ENCODE measurements around the gene BTNL9. TPM values are rescaled to one million over a fixed set of nuclear protein-coding genes. Genes with fewer than 3 reads are reported as not detected.
A peak's percentile ranks its signal among the peaks of the same experiment; 100 is the strongest.
"Not testable (repeated sequence)": the region's sequence is repeated elsewhere in the genome, so short reads cannot be mapped to it uniquely, and the experiment has no call there.

Gene BTNL9
- total and polyA plus RNA-seq, 7 donors, result 10.4 to 26.3 (median 20.0) TPM

- no peak for ATAC-seq
- Histone ChIP-seq H3K27ac (no peak overlapping the region), H3K4me3 (peak overlapping the region; percentile 4)
Observed at GRCh38 chr5:181100121-181100875, 60.2 kb downstream of the BTNL9 start.

GRCh38 chr5:181101030-181101641 is 61.1 kb downstream of the BTNL9 start:
- H3K9me3 ChIP-seq; H3K36me3 ChIP-seq (ENCODE audit: insufficient read depth in 1 of 2, low read depth in 1 of 2); H3K4me1 ChIP-seq; intact Hi-C loops (cut with DNase I); H3K4me3 ChIP-seq; ATAC-seq; DNase-seq; H3K27ac ChIP-seq: not testable (repeated sequence)
- 0% methylated on average over 12 of the region's 54 CpGs; no CpG with 5 or more reads in 2 of the 3 donors for WGBS, 3 donors
- H3K27me3 ChIP-seq (ENCODE audit: insufficient read depth in 3 of 3, low read length in 2 of 3), result peaks cover 0 to 37% (median 11%) of the 10 kb centered on the region in 3 donors

More at GRCh38 chr5:181100121-181100875, 60.2 kb downstream of the BTNL9 start:
- no peaks in the 10 kb centered on the region for H3K9me3 ChIP-seq
- 2% methylated on average over 45 to 62 of the region's 62 CpGs for WGBS, 3 donors
- intact Hi-C loops (cut with DNase I), result no loop called here
- TF ChIP-seq CTCF (IDR thresholded peaks at IDR 0.05), result no peak
- DNase-seq, result no peak
- no peaks in the 10 kb centered on the region for H3K36me3 ChIP-seq (ENCODE audit: insufficient read depth in 1 of 2, low read depth in 1 of 2)
- no peaks in the 10 kb centered on the region for H3K4me1 ChIP-seq
- H3K27me3 ChIP-seq (ENCODE audit: insufficient read depth in 3 of 3, low read length in 2 of 3), result peaks cover 0 to 32% (median 11%) of the 10 kb centered on the region in 3 donors

- H3K36me3 ChIP-seq (ENCODE audit: insufficient read depth in 1 of 2, low read depth in 1 of 2); H3K9me3 ChIP-seq; DNase-seq; H3K4me1 ChIP-seq; H3K4me3 ChIP-seq; intact Hi-C loops (cut with DNase I); H3K27ac ChIP-seq; ATAC-seq: not testable (repeated sequence)
- no CpG with 5 or more reads among the region's 30 CpGs for WGBS, 3 donors
- H3K27me3 ChIP-seq (ENCODE audit: insufficient read depth in 3 of 3, low read length in 2 of 3), result peaks cover 0 to 47% (median 11%) of the 10 kb centered on the region in 3 donors
Observed at GRCh38 chr5:181101930-181102674, 62.0 kb downstream of the BTNL9 start.

GRCh38 chr5:181104259-181104568 is 64.1 kb downstream of the BTNL9 start:
- H3K27ac ChIP-seq; ATAC-seq; H3K9me3 ChIP-seq; intact Hi-C loops (cut with DNase I); H3K4me1 ChIP-seq; H3K4me3 ChIP-seq; H3K36me3 ChIP-seq (ENCODE audit: insufficient read depth in 1 of 2, low read depth in 1 of 2); DNase-seq: not testable (repeated sequence)
- peaks cover 0 to 58% (median 18%) of the 10 kb centered on the region in 3 donors for H3K27me3 ChIP-seq (ENCODE audit: insufficient read depth in 3 of 3, low read length in 2 of 3)
- 4 to 9% (median 5%) methylated on average over 5 of the region's 5 CpGs for WGBS, 3 donors

- H3K4me1 ChIP-seq; H3K27ac ChIP-seq; DNase-seq; H3K36me3 ChIP-seq (ENCODE audit: insufficient read depth in 1 of 2, low read depth in 1 of 2); H3K9me3 ChIP-seq; H3K4me3 ChIP-seq; intact Hi-C loops (cut with DNase I): not testable (repeated sequence)
- peak in 1 of 4 donors; percentile 8 for ATAC-seq
- peaks cover 0 to 58% (median 13%) of the 10 kb centered on the region in 3 donors for H3K27me3 ChIP-seq (ENCODE audit: insufficient read depth in 3 of 3, low read length in 2 of 3)
- WGBS, 3 donors, result 25 to 52% (median 47%) methylated on average over 12 to 20 of the region's 20 CpGs
Observed at GRCh38 chr5:181104606-181105390, 64.7 kb downstream of the BTNL9 start.

- H3K4me1 ChIP-seq, result no peaks in the 10 kb centered on the region
- H3K36me3 ChIP-seq (ENCODE audit: insufficient read depth in 1 of 2, low read depth in 1 of 2), result no peaks in the 10 kb centered on the region
- peaks cover 0 to 58% (median 9%) of the 10 kb centered on the region in 3 donors for H3K27me3 ChIP-seq (ENCODE audit: insufficient read depth in 3 of 3, low read length in 2 of 3)
- H3K9me3 ChIP-seq, result no peaks in the 10 kb centered on the region
- DNase-seq, result no peak
- no peak for ATAC-seq
- no peak overlapping the region for H3K27ac ChIP-seq
- 43 to 66% (median 61%) methylated on average over 7 of the region's 7 CpGs for WGBS, 3 donors
- no peak overlapping the region for H3K4me3 ChIP-seq
- no peak for TF ChIP-seq CTCF (IDR thresholded peaks at IDR 0.05)
- intact Hi-C loops (cut with DNase I), result no loop called here
Observed at GRCh38 chr5:181105391-181106025, 65.4 kb downstream of the BTNL9 start.
